HS-5 (cell line): ENCODE results near the gene LTF.
A peak's percentile ranks its signal among the peaks of the same experiment; 100 is the strongest.
"Not testable (repeated sequence)": the region's sequence is repeated elsewhere in the genome, so short reads cannot be mapped to it uniquely, and the experiment has no call there.

Experiments used
- DNase-seq: peaks from one replicate; pipeline ENCODE4 v3.0.0-alpha.2; 2012; ENCODE audit warnings: low read depth

The LTF gene

GRCh38 chr3:46393554-46394434, 70.9 kb downstream of the LTF start:
- peak; percentile 53 for DNase-seq

GRCh38 chr3:46393011-46393410, 71.7 kb downstream of the LTF start:
- DNase-seq: no peak

- DNase-seq: not testable (repeated sequence)
Measured at GRCh38 chr3:46391526-46391925, 73.2 kb downstream of the LTF start.

DNA sequence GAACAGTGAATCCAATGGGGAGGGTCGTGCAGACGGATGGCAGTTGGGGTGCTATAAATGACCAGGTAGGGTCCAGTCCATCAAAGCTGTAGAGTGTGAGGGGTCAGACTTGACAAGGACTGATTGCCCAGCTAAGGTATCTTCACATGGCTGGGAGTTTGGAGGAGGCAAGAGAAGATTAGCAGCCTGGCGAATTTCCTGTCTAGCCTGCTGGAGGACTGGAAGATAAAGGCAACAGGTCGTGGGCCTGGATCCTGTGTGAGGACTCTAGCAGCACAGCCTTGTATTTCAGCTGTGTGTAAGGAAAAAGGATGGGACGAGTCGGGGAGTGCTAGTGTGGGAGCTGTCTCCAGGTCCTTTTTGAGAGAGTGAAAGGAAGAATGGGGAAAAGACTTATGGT, 75.4 kb downstream of the LTF start:
- no peak for DNase-seq

- not testable (repeated sequence) for DNase-seq
Measured at GRCh38 chr3:46388847-46389246, 75.9 kb downstream of the LTF start.

DNA sequence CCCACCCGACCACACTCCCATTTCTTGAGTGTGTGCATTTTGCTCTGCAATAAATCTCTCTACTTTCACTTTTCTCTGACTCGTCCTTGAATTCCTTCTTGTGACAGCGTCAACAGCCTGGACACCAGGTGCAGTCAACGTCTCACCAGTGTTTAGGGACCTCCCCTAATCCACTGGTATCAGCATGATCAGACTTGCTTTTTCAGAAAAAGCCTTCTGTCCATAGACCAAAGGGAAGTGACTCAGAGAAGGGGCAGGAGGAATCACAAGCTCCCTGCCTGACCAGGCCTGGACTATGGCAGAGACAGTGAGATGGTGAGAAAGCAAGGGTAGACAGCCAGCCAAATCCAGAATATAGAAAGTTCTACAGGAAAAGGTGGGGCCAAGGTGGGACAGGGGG, 78.5 kb downstream of the LTF start:
- DNase-seq: peak; percentile 83
